HepG2 (cell line): ENCODE results near the gene CACNA1F. TPM values are rescaled to one million over a fixed set of nuclear protein-coding genes. Genes with fewer than 3 reads are reported as not detected.

Source experiments
- ATAC-seq: fragments of 200-7000 bp; cut with Tn5 transposase; 3 replicates; pipeline ENCODE4 v1.9.1; 2020; ENCODE audit warnings: mild to moderate bottlenecking, moderate library complexity
- BruUV-seq: library from RNA; stranded (reverse); fragments of 400-500 nt; replicated peaks from 2 replicates; lab custom pipeline; 2021; lab: Mats Ljungman, UMichigan
- CTCF ChIA-PET: fragments of 300-600 bp; formaldehyde crosslinking; extraction: SDS; loops from one replicate; lab custom pipeline; 2021; ENCODE audit warnings: low total read pairs, inconsistent platforms, low intra/inter-chr PET ratio; lab: Yijun Ruan, JAX
- POLR2A ChIA-PET: fragments of 350-600 bp; sonication (Branson Sonifier 250); formaldehyde crosslinking; loops from one replicate; lab custom pipeline; 2020; ENCODE audit warnings: antibody characterized with exemption, inconsistent platforms; lab: Yijun Ruan, JAX
- DNase-seq: peaks from one replicate; pipeline ENCODE4 v3.0.0-alpha.2; 2015; ENCODE audit warnings: low spot score
- FAIRE-seq: peaks from 3 replicates; lab custom pipeline; 2011; peaks lifted over from hg19 to GRCh38; lab: Jason Lieb, UNC
- H2AFZ ChIP-seq: one replicate; pipeline ENCODE4 v1.6.1; 2011; ENCODE audit warnings: low read length, inconsistent platforms
- H3K27ac ChIP-seq: fragments of 300-600 bp; 3 replicates; pipeline ENCODE4 v1.8.0; 2011; ENCODE audit warnings: mixed run types, mild to moderate bottlenecking, mixed read lengths, low read length, inconsistent platforms; ENCODE audit not compliant: insufficient read depth; ENCODE audit errors: extremely low read length
- H3K27me3 ChIP-seq, 2 experiments: fragments of 200-600 bp in 1 of 2; 2 replicates in 1 of 2; 3 replicates in 1 of 2; pipeline versions ENCODE4 v1.6.0 to v1.8.0; 2011; ENCODE audit warnings: low read length in 2 of 2, mild to moderate bottlenecking in 2 of 2, moderate library complexity in 2 of 2, inconsistent platforms in 1 of 2; ENCODE audit not compliant: insufficient read depth in 2 of 2, control insufficient read depth in 1 of 2
- H3K36me3 ChIP-seq, 2 experiments: fragments of 200-600 bp in 1 of 2; replicated peaks in 1 of 2; 2 replicates in 1 of 2; 3 replicates in 1 of 2; pipeline versions ENCODE4 v1.5.1 to v1.8.0; 2011; ENCODE audit warnings: low read length in 2 of 2, inconsistent platforms in 1 of 2; ENCODE audit not compliant: insufficient read depth in 2 of 2, control insufficient read depth in 1 of 2
- H3K4me1 ChIP-seq: 2 replicates; pipeline ENCODE4 v1.5.1; 2012; ENCODE audit warnings: low read length, inconsistent platforms; ENCODE audit not compliant: insufficient read depth
- H3K4me2 ChIP-seq: 2 replicates; pipeline ENCODE4 v1.6.0; 2011; ENCODE audit warnings: low read depth, low read length, inconsistent platforms
- H3K4me3 ChIP-seq, 3 experiments: fragments of 200-600 bp in 1 of 3; sonication (generic), shearing (Covaris generic) in 1 of 3; replicated peaks in 1 of 3; 2 replicates each; pipeline ENCODE4 v1.5.1; 2011 to 2016; ENCODE audit warnings: low read length in 3 of 3, inconsistent platforms in 2 of 3, low read depth in 2 of 3, mild to moderate bottlenecking in 2 of 3, control low read depth in 1 of 3, mixed read lengths in 1 of 3; ENCODE audit not compliant: insufficient read depth in 1 of 3
- H3K79me2 ChIP-seq: one replicate; pipeline ENCODE4 v1.6.1; 2011; ENCODE audit warnings: low read length, inconsistent platforms; ENCODE audit not compliant: insufficient read depth
- H3K9ac ChIP-seq: 2 replicates; pipeline ENCODE4 v1.6.0; 2011; ENCODE audit warnings: mild to moderate bottlenecking, low read depth, low read length, inconsistent platforms; ENCODE audit not compliant: insufficient read depth
- H3K9me3 ChIP-seq: 2 replicates; pipeline ENCODE4 v1.5.1; 2012; ENCODE audit warnings: mild to moderate bottlenecking, low read length
- H4K20me1 ChIP-seq: 2 replicates; pipeline ENCODE4 v1.6.0; 2011; ENCODE audit warnings: inconsistent platforms, mild to moderate bottlenecking, low read length, moderate library complexity; ENCODE audit not compliant: insufficient read depth
- POGZ ChIP-seq: sonication (generic); formaldehyde crosslinking; IDR thresholded peaks from 2 replicates; pipeline ENCODE4 v1.4.0; 2020; ENCODE audit warnings: mild to moderate bottlenecking, missing genetic modification reagents
- WGBS: methylation state at CpG from one replicate; pipeline ENCODE4 v1.1.6; 2017; ENCODE audit warnings: low lambda C conversion rate; 5-methylcytosine and 5-hydroxymethylcytosine counted together
- in situ Hi-C: cut with HindIII; loops from 2 replicates; pipeline ENCODE4 v1.10.0; 2017; ENCODE audit warnings: low pct_unique_long_range_greater_than_20kb; ENCODE audit not compliant: extremely low pct_ligation_motif_present
- intact Hi-C: fragments of 100-400 bp; cut with micrococcal nuclease; formaldehyde crosslinking; loops from one replicate; pipeline ENCODE4 v1.10.0; 2022; ENCODE audit not compliant: unreplicated experiment
- polyA plus RNA-seq, 8 experiments: library from polyadenylated mRNA; depleted of rRNA in 3 of 8; stranded (reverse) in 7 of 8; unstranded in 1 of 8; fragments of >200 nt; fragmentation: Illumina TruSeq in 4 of 8; extraction: Trizol in 4 of 8; gene quantifications; 2 replicates each; pipeline versions ENCODE4 v1.2.1 to v1.2.3, GENCODE V29; 2011 to 2016; ENCODE audit warnings: low read depth in 4 of 8, missing spikeins in 1 of 8, mixed read lengths in 1 of 8; ENCODE audit not compliant: insufficient read depth in 1 of 8
- total RNA-seq, 5 experiments: library from RNA; depleted of rRNA; stranded (reverse); fragments of >200 nt; fragmentation: Illumina TruSeq; extraction: Trizol; gene quantifications; 2 replicates each; pipeline ENCODE4 v1.2.3, GENCODE V29; 2016; ENCODE audit warnings: low read depth in 1 of 5
- TF ChIP-seq, protein P1 (sequence below): sonication (generic); formaldehyde crosslinking; IDR thresholded peaks from 2 replicates; pipeline ENCODE4 v1.4.0; 2020; ENCODE audit warnings: missing genetic modification reagents

The CACNA1F gene
- total and polyA plus RNA-seq, 2 of the 13 experiments (the other 11 are each of a cell fraction or from before 2014, with no cell fraction given), result 0.03 TPM; not detected in 1

DNA sequence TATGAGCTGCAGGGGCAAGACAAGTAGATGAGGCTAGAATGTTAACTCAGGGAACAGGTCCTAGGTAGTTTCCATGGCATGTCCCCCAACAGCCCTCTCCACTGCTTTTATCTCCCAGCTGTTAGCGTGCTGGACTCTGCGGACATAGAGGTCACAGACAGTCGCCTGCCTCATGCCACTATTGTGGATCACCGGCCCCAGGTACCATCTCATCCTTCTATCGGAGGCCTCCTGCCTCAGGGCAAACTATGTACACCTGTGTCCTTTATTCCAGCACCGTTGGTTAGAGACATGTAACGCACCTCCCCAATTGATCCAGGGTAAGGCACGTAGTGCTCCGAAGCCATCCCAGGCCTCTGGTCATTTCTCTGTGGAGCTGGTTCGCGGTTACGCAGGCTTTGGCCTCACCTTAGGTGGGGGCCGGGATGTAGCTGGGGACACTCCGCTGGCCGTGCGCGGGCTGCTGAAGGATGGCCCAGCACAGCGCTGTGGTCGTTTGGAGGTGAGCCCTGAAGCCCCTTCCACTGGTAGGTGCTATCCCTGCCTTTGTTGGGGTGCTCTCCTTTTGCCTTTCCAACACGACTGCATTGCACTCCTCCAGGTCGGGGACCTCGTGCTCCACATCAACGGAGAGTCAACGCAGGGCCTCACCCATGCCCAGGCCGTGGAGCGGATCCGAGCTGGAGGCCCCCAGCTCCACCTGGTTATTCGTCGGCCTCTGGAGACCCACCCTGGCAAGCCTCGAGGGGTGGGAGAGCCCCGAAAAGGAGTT is 68.4 kb downstream of the CACNA1F start:
- Histone ChIP-seq H3K27me3 (no peaks in the 10 kb centered on the region), H3K36me3 (no peaks in the 10 kb centered on the region), H2AFZ (no peak overlapping the region), H3K9ac (no peak overlapping the region), H3K27ac (no peak overlapping the region), H3K4me3 (no peak overlapping the region), H4K20me1 (no peaks in the 10 kb centered on the region), H3K9me3 (no peaks in the 10 kb centered on the region), H3K4me2 (peak overlapping the region; percentile 57; the same call in 1 of the 2 replicates), H3K79me2 (no peaks in the 10 kb centered on the region), H3K4me1 (peaks cover 33% of the 10 kb centered on the region; the same call in 1 of the 2 replicates)
- ChIA-PET POLR2A (no interaction called here), CTCF (interaction anchor here (1.9 kb wide), 1 partner anchor 41 kb away, joined by 6 read pairs; the partner anchor contains the start of gene GPKOW)
- in situ Hi-C loops (loop anchor here (5.0 kb wide), 1 partner anchor 42 kb away; the partner anchor contains the start of gene GPKOW), intact Hi-C loops (loop anchor here (5.0 kb wide), 1 partner anchor 42 kb away; the partner anchor contains the start of gene GPKOW)
- FAIRE-seq, result no peak
- 90% methylated on average over 8 of the region's 31 CpGs for WGBS
- ATAC-seq, result no peak
- no peak for DNase-seq
- TF ChIP-seq, protein P1, sequence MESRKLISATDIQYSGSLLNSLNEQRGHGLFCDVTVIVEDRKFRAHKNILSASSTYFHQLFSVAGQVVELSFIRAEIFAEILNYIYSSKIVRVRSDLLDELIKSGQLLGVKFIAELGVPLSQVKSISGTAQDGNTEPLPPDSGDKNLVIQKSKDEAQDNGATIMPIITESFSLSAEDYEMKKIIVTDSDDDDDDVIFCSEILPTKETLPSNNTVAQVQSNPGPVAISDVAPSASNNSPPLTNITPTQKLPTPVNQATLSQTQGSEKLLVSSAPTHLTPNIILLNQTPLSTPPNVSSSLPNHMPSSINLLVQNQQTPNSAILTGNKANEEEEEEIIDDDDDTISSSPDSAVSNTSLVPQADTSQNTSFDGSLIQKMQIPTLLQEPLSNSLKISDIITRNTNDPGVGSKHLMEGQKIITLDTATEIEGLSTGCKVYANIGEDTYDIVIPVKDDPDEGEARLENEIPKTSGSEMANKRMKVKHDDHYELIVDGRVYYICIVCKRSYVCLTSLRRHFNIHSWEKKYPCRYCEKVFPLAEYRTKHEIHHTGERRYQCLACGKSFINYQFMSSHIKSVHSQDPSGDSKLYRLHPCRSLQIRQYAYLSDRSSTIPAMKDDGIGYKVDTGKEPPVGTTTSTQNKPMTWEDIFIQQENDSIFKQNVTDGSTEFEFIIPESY, result 0 out of 2 replicates have a peak, but pooled peaks have one; percentile 43
- TF ChIP-seq POGZ (CRISPR knock-in tag), result no peak
- no TSS peak for BruUV-seq
